HG02884 (cell line): Measurements from ENCODE around the gene KRT79.

ENCODE experiments used
- ATAC-seq: cut with Tn5 transposase; IDR thresholded peaks from one replicate; pipeline ENCODE4 v1.9.1; 2021; ENCODE audit warnings: mild to moderate bottlenecking, moderate library complexity; ENCODE audit not compliant: unreplicated experiment

KRT79 gene

DNA sequence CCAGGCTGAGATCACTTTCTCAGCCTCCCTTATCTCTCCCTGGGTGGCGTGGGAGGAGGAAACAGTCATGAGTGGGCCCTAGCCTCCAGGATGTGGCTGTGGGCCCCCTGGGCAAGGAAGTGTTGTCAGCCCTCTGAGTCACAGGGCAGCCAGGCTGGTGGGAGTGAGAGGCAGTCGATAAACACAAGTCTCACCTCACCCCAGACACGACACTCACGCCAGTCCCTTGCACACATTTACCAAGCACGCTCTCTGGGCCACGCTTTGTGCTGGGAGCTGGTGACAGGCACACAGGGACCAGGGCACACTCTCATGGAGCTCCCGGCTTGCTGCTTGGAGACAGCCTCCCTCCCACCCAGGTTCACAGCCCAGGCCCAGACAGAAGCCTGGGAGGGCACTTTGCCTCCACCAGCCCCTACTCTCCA is 1.9 kb upstream of the KRT79 start:
- ATAC-seq, result no peak

DNA sequence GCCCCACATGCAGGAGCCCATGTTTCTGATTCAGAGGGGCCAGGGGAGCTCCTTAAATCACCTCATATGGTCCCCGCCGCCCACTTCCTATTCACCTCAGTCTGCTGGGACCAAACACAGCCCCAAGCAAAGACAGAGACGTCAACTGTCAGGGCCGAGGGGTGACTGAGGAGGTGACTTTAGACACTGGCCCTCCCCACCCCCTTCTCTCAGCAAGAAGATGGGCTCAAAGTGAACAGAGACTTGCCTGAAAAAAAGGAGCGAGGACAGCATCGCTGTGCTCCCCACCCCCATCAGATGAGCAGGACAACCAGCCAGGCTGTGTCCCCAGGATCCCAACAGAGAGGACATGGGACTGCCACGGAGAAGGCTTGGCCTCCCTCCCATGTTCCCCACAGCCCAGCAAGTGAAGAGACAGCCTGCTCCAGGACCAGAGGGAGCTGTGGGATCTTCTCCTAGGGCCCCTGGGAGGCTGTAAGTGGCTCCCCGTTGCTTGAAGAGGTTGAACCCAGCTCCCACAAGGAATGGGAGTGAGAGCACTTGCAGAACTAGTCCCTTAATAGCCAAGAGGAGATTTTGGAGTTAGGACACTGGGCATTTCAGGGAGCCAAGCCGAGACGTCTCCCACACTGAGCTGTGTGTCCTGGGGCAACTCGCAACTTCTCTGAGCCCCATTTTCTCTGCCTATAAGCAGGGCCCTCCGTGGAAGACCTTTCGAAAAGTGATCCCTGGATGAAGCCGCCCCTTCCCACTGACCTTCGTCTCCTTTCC is 1.3 kb upstream of the KRT79 start:
- no peak for ATAC-seq

DNA sequence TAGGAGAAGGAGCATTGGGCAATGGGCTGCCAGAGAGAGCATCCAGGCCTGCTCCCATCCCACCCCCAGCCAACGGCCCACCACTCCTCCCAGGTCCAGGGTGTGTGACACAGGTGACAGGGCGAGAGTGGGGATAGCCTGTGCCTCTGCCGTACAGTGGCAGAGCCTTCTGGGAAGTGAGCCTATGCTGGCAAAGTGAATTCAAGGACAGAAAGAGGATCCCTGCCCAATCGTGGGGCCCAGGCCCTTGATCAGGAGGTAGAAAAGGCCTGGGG is 553 bp upstream of the KRT79 start:
- no peak for ATAC-seq

DNA sequence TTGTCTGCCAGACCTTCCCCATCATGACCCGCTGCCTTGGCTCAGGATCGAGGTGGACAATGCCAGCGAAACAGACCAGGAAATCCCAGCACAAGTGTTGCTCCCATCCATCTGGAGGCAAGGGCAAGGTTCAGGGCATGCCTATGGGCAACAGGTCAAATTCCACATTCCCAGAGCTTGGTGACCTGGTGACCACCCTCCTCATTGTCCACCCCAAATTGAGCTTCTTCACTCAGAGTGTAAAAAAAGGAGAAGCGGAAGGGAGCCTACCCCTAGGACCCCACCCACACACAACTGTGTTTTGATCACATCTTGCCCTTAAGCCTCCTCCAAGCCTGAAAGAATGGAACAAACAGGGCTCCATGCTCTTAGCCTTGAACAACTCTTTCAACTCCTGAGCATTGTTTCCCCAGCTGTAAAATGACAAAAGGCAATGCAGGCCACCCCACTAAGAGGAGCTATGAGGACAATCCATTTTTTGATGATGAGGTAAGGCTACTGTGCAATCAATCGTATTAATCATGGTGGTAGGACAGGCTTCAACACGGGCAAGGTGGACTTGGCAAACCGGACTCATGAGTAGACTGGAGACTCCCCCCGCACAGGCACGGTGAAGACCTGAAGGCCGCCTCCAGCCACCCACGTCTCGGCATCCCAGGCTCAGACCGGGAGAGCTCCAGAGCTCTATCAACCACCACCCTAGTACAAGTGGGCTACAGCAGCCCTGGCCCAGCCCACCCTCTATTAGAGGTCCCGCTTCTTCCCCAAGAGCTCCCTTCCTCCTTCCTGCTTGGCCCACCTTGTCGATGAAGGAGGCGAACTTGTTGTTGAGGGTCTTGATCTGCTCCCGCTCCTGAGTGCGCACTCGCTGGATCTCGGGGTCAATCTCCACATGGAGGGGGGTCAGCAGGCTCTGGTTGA is 866 bp downstream of the KRT79 start:
- ATAC-seq, result no peak

DNA sequence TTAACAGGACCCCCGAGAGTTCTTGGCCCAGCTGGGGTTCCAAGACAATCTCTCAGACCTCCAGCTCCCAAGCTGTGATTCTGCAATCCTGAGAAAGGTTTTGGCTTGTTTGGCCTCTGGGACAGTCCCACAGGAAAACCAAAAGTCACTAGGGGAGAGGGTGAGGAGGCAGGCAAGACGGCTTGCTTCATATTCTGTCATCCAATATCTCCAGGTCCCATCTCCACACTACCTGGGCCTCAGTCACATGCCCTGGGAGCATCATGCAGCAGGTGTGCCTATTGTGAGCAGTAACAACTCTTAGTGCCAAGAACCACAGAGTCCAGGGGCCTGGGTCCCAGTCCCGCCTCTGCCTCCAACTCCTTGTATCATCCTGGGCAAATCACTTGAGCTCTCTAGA is 1.7 kb downstream of the KRT79 start:
- no peak for ATAC-seq

DNA sequence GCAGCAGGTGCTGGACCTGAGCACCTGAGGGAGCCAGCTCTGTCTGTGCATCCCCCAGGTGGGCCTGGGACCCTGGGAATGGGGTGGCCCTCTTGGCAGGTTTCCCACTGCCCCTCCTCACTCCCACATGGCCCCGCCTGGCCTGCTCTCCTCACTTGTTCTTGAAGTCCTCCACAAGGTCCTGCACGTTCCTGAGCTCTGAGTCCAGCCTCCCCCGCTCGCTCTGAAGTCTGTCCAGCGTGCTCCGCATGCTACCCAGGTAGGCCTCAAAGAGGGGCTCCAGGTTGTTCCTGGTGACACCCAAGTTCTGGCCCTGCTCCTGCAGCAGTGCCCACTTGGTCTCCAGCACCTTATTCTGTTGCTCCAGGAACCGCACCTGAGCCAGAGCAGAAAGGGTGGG is 2.9 kb downstream of the KRT79 start:
- no peak for ATAC-seq

DNA sequence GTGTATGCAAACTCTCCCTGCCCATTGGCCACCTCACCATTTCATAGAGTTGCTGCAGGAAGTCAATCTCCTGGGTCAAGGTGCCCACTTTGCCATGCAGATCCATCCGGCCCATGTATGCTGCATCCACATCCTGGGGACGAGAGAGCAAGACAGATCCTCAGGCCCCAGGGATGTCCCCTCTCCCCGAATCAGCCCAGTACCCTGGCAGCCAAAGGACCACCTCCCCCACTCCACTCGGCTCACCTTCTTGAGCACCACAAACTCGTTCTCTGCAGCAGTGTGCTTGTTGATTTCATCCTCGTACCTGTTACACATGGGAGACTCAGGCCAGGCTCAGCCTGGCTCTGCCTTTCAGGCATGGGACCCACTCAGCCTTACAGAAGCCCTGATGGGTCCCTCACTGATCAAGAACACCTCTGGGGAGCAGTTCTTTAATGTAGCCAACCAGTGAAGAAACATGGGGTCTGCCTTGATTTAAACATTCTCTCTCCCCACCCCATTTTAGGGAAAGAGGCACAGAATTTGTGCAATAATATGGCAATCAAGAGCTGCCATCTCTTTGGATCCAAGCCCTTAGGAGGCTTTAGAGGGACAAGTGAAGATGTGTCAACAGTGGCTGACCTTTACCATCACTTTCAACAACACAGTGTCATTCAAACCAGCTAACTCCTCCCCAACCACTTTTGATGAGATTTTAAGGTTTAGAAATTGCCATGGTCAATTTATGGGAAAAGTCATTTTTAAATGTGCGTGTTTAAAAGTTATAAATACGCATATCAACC is 3.9 kb downstream of the KRT79 start:
- no peak for ATAC-seq

DNA sequence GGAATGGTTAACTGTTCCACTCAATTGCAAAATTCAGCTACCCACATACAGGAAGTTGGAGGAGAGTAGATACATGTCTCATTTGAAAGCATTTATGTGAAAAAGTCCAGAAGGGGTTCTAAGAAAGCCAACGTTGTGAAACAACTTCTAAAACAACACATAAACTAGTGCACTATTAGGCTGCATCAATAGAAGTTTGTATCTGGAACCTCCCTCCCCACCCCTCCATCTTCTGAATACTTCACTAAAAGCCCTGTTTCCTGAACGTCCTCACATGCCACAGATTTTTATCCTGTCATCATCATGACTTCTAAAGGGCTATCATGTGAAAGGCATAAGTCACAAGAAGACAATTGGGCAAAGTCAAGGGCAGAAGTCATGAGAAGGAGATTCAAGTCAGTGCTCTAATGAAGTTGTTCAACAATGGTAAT is 5.5 kb downstream of the KRT79 start:
- ATAC-seq, result no peak

DNA sequence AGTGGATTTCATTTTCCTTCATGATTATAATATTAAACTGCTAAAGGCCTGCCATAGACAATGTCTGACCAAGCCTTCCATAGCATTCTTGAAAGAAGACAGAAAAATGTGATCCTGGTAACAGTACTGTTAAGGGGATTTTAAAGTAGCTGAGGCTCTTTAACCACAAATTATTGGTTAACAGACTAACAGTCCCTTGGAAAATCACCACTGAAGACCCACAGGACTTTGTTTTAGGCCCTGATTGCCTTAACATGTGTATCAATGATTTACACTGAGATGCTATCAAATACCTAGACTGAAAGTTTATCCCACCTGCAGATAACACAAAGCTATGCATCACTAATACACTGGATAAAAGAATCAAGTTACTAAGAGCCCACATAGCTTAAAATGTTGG is 6.0 kb downstream of the KRT79 start:
- no peak for ATAC-seq

DNA sequence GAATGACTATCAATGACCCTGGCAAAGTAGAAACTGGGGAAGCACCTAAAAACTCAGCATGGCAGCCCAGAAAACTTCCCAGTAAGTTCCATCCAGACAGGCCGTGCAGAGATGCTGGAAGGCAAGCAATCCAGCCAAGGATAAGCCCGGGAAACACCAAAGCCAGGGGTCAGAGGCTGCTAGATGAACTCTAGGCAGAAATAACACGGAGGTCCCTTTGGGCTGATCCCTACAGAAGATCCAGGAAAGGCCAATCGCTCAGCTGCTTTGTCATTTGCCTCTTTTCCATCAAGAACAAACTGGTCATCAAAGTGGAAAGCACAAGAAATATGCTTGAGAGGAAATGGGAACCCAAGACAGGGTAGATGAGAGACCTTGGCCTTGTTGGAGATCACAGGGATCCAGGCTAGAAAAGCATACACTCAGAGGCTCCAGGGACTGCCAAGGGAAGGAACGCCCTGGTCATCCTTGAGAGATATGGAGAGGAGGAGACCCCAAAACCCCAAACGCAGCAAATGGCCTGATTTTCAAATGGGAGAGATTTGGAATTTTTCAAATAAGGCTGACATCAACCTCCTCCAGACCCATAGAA is 6.5 kb downstream of the KRT79 start:
- no peak for ATAC-seq

DNA sequence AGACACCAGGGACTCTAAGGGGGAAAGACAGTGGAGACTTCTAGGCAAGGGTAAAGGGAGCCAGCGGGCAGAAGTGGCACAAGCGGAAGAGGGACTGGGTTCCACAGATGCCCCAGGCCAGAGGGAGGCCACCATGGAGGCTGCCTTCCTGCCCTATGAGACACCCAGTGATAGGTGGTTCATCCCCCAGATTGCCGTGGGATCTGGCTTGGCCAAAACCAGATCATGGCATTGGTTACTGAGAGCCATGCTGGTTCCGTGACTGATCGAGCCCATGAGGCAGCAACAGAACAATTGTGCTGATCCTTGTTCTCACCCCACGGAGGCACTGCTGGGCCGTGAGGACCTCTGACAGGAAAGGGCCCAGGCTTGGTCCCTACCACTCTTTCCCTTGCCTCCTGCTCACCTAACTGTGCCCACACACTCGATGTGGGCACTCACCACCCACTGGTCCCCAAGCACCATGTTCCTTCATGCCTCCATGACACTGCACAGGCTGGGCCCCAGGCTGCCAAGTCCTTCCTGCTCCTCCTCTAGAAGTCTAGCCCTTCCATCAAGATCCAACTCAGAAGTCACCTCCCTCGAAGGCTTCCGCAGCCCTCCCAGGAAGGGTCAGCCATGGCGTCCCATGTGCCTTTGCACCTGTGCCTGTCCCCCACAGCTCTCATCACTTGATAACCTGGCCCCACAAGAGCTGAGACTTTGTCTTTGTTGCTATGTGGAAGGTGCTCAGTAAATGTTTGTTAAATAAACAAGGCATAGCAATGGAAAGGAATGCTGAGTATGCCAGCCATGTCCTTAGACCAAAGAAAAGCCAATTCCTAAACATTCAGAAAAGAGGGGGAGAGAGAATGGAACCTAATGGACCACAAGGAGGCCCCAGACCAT is 7.3 kb downstream of the KRT79 start:
- ATAC-seq, result no peak

DNA sequence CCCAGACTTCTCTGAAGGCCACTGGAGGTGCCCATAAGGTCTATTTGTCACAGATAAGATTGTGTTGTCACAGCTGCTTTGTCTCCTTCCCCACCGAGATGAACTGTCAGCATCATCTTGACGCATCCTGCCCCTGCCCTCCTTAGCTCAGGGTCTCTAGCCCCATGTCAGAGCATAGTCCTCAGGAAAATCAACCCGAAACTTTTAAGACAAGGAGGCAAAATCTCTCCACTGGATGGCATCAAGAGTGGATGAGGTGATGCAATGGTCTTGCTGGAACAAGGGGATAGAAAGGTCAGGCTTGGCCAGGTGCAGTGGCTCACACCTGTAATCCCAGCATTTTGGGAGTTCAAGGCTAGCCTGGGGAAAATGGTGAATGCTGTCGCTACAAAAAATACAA is 8.2 kb downstream of the KRT79 start:
- no peak for ATAC-seq

DNA sequence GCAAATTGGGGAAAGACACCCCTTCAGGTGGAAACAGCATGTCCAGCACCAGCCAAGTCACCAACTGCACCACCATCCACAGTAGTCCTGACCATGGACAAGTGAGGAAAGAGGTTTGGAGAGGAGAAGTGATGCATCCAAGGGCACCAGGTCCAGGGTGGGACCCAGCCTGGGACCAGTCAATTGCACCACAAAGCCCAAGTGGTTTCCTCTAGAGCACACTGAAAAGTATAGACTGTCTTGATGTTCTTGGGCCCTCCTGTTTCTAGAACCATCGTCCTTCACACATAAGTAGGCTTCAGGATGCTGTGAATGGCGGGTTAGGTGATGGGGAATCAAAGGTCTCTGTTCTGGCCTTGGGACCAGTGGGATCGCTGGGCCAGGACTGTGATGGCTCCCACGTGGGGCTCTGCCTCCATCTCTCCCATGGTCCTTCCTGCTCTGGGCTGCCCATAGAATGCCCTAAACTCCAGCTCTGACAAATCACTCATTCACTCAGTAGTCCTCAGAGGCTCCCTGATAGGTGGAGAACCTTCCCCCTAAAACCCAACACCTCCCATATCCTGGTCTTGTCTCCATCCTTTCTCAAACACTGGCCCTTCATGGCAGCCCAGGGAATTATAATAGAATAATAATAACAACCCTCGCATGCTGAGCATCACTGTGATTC is 9.2 kb downstream of the KRT79 start:
- no peak for ATAC-seq

DNA sequence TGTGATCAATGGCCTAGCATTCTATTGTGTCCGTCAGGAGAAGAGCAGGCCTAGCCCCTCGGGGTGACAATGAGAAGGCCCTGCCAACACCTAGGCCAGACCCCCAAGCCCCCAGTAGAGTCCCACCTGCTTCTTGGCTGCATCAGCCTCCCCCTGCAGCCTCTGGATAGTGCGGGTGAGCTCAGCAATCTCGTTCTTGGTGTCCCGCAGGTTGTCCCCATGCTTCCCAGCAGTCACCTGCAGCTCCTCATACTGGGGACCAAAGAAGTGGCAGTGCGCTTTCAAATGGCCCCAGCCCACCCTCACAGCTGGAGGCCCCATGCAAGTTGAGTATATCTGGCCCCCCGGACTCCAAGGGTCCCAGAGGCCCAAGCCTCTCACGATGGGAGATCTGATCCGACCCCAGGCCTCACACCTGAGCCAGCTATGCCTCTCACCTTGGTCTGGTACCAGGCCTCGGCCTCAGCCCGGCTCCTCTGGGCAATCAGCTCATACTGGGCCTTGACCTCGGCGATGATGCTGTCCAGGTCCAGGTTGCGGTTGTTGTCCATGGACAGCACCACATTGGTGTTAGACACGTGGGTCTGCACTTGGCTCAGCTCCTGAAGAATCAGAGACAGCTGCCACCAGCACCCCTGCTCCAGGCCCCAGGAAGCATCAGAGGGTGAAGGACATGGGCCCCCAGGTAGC is 10.2 kb downstream of the KRT79 start:
- ATAC-seq, result no peak

DNA sequence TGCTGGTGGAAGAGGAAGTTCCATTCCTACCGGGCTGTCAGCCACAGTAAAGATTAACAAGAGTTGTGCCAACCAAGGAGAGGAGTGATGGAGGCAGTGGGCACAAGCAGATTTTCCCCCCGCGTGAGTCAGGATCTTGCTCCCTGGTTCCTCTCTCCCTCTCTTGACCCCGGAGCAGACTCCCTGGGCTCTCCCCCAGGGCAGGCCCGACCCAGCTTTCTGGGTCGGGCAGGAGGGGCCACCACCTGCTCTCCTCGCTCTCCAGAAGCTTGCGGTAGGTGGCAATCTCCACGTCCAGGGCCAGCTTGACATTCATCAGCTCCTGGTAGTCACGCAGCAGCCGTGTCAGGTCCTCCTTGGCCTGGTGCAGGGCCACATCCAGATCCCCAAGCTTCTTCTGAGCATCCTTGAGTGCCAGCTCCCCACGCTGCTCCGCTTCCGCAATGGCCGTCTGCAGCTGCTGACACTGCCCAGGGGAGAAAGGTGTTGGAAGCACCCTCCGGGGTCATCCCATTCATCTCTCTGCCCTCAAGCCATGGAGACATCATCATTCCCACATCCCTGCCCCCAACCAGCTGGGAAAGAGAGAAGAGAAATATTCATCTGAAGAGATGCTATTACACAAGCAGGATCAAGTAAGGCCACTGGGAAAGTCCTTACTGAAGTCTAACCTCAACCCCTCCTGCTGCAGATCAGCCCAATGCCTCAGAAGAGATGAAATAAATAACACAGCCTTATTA is 11.2 kb downstream of the KRT79 start:
- ATAC-seq, result no peak

DNA sequence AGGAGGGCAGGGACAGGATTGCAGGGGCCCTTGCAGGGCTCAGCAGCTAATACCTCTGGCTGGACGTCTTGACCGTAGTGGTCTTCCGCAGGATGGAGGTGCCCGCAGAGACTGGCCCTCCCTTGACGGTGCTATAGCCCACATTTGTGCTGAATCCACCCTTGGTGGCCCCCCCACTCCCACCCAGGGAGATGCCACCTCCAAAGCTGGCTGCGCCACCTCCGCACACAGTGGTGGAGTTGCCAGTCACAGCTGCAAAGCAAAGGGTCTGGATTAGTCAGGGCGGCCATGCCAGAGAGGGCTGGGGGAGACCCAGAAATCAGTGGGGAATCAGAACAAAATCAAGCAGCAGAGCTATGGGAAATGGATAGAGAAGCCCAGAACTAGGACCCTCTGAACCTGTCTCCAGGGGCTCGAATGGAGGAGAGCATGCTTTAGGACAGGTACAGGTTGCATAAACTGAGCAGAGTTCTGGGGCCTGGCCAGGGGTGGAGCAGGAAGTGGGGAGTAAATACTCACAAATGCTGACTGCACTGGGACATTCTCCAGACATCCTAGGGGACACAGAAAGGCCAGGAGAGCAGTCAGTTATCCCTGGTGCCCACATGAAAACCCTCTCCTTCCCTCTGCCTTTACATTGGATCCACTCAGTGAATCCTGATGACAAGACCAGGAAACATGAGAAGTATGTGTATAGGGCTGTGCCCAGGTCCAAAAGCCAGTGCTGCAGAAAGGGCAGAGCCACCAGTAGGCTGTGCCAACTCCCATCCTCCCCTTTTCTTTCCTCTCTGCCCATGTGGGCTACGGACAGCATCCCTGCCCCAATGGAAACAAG is 12.1 kb downstream of the KRT79 start:
- ATAC-seq, result no peak

DNA sequence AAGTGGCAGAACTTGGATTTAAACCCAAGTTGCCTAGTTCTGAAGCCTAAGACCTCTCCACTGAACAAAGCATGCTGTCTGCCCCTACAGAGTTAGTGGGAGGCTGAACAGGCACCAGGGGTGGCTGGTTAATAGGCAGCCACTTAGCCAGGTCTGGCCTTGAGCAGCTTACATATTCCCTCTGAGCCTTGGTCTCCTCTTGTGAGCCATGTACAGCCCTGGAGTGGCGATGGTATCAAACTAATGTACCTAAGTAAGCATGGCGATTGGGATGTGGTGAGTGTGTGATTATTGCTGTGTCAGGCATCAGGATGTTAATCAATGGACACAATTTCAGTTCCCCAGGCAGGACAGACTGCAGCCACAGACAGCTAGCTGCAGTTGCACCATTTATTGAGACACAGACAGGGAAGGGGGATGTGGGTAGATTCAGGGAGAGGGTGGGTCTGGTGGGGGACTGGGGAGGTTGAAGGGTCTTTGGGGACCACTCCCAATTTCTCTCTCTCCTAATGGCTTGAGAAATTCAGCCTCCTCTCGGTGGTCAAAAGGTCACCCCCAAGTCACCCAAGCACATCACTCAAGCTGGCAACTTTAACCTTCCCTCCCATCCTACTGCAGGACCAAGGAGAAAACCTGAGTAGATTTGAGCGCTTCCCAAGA is 12.9 kb downstream of the KRT79 start:
- no peak for ATAC-seq
